OCI-LY7 (cell line): Measurements from ENCODE around the gene MLST8.

Experiments
- CTCF ChIP-seq: fragments of 200-600 bp; sonication (generic); conservative IDR thresholded peaks from 2 replicates; pipeline ENCODE4 v1.5.1; 2014; ENCODE audit warnings: mild to moderate bottlenecking, antibody characterized with exemption, low read length, moderate library complexity, mixed read lengths
- EZH2phosphoT487 ChIP-seq: fragments of 200-600 bp; sonication (generic); IDR thresholded peaks from 2 replicates; pipeline ENCODE4 v1.6.1; 2018; ENCODE audit warnings: low read depth, borderline replicate concordance, mild to moderate bottlenecking, mixed run types, antibody characterized with exemption, low read length, moderate library complexity, mixed read lengths

DNA sequence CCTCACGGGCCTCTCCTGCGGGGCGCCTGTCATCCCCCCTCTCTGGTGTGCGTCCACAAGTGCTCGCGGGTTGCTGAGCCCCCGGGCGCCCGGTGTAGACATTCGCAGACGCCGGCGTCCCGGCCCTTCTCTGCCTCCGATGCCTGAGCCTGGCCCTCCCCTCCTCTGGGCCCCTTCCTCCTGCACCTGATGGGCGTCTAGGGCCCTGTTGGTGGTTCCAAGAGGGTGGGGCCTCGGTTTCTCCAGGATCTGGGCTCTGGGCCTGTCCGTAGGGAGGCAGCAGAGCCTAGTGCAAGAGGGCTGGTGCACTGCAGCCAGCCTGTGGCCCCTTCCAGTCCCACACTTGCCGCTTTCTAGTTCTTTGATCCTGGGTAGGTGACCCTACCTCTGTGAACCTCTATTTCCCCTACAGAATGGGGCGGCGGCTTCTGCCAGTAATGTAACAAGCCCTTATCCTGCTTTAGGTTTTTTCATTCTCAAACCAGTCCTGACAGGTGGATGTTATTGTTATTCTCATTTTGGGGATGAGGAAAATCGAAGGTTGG lies 18.8 kb downstream of the MLST8 start:
- peak; percentile 20; the same call in 1 of the 2 replicates for TF ChIP-seq CTCF
- TF ChIP-seq EZH2phosphoT487, result no peak
